DMS79 (cell line): ENCODE results near the gene PLD2.

Experiments used
- DNase-seq: peaks from one replicate; lab custom pipeline; 2025; lab: John Stamatoyannopoulos, UW

The PLD2 gene

DNA sequence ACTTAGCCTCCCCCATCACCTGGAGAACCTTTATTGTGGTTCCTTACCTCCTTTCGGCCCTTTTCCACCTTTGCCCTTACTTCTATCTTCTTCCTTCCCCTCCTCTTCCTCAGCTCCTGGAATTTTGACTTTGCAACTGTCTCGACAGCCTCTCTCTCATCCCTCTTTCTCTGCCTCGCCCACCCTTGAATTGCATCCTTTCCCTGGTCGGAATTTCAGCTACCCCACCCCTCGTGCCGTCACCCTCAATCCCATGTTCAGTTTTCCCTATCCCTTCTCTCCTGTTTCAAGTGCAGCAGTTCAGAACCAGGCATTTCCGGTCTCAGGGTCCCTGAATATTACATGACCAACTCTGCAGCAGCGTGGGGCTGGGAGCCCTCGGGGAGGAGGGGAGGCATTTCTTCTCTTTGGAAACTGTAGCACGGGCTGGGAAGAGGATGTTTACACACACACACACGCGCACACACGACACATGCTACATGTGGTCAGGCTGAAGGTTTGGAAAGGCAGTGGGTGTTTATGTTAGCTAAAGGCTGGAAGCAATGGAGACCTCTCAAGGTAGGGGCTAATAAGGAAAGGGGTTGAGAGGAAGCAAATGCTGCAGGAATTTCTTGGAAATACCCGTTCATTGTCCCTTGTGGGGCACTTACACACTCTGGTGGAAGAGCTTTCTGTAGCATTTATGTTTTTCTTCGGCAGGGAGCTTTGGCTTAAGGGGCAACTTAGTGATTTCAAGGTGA lies 27.2 kb downstream of the PLD2 start:
- peak; percentile 6 for DNase-seq

DNA sequence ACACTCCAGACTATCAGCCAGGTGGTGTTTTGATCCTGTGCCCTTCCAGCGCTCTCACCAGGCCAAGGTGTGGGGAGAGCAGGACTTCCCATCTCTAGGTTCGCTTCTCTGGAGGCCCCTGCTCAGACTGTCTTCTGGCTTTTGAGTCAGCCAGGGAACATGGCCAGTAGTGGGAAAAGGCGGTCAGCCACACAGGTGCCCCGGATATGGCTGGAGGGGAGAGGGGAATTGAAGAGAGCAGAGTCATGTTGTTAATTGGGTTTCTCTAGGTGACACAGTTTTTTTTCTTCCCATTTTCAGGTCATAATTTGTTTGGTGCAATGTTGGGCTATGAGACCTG lies 27.7 kb downstream of the PLD2 start:
- no peak for DNase-seq

DNA sequence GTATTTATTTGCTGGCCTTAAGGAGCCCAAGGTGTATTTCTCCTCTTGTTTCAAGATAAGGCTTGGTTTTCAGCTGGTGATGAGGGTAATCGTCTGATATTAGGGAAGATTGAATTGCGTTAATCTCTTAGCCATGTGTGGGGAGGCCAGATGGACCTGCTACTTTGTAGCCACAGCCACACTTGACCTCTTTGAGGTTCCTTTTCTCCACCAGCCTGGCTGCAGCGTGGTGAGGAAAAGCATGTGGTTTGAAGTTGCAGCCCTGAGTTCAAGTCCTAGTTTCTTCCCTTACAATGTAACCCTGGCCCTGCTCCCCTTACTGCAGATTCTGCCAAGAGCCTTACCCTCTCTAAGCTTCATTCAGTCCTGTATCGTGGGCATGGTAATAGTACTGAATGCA lies 29.3 kb downstream of the PLD2 start:
- no peak for DNase-seq

DNA sequence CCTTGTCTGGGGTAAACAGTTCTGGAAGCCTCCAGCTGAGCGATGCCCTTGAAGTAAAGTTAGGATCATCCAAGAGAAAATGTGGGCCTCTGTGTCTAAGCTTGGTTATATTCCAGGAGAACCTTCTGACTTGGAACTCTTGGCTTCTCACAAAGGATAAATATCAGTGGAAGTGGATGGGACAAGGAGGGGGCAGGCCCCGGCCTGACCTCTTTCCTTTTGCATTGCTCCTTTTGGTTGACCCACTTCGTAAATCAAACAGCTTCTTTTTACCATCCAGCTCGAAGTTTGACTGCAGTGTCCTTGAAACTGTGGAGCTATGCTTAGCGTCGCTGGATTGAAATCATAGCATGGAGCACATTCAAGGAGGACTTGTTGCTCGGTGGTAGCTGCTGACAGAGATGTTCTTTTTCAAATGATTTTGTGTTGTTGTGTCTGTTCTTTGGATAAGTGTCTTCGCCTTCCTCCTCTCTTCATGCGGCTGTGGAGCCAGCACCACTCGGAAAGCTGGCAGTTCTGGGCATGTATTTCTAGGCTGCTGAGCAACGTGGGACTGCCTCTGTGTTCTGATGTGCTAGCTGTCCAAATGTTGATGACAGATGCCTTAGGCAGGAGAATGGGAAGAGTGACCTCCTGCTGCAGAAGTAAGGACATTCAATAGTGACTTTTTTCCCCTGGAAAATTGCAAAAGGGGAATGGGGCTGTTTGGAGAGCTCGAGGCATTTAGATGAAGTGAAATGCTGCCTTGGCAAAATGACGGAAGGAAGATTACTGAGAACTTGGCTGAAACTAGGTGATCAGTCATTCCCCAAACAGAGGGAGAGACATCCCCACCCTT lies 30.7 kb downstream of the PLD2 start:
- DNase-seq, result no peak

DNA sequence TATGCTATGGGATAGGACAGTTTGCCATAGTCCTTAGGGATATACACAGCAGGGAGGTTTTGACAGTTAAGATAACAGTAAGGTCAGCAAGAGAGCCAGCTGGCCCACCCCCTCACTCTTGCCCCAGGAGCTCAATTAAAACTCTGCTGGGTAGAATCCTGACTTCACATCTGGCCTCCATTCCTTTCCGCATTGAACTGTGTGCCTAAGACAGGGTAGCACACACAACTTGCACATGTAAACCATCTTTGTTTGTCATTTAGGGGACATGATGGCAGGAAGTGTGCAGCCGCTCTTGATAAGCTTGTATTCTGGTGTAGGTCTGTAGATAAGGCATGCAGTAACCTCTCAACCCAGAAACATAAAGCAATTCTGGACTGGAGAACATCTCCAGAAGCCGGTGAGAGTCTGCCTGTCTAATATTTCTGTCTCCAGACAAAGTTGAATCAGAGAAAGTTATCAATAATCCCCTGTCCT lies 31.4 kb downstream of the PLD2 start:
- no peak for DNase-seq

DNA sequence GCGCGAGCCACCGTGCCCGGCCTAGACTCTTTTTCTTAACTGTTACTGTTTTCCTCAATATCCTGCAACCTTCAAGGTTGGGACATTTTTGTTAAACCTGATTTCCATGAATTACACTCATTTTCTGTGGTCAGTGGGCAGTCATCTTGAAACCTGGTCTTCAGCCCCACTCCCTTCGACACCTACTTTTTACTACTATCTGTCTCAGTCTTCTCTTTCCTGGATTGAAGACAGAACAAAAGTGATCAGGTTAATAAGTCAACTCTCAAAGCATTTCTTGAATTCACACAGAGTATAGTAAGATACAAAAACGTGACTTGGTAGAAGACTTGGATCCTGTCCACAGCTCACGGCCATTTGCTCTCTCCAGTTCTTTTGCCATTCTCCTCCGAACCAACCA lies 32.3 kb downstream of the PLD2 start:
- DNase-seq, result no peak

DNA sequence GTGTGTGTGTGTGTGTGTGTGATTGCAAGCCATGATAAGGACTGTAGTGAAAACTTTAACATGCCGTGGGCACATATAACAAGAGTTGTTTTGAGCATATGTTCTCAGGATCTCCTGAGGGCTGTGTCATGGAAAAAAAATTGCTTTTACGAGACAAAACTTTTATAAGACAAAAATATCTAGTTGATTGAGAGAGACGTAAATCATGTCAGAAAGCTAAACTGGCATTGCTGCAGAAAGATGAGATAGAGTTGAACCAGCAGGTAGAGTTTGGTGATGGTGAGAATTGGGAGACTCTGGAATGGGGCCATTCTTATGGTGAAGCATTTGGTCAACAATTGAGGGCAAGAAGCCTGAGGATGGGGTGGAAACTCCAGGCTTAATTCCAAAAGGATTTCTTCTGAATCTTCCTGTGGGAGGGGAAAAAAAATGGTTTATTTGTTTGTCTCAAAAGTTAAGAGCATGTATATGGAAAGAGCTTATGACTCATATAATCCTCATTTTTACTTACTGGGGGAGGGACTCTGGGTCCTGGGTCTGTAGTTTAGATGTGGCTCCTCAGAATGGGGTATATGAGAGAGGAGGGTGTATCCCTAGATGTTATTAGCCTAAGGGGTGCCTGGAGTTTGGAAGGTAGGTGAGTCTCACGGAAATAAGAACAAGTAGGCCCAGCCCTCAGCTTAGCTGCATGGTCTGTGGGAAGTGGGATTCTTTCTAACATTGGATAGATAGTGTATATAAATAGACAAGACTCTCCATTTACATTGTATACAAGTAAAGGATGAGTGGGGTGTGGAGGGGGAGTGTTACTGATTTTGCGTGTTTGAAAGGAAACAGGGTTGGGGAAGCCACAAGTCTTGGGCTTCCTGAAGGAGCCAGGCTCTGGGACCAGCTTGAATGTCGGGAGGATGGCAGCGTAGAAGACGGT lies 33.3 kb downstream of the PLD2 start:
- no peak for DNase-seq

DNA sequence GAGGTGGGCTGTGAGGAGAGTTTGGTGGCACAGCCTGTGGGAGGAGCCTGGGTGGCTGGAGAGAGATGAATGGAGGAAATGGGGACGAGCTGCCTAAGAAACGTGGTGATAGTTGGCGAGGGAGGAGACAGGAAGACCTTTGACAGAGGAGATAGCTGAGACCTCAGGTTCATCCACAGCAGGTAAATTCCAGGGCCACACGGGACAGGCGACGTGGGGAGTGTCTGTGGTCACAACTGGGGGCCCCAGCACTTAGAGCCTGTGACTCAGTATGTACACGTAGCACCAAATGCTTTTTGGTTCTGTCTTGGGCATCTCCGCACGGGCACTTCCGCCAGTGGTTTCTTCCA lies 33.9 kb downstream of the PLD2 start:
- DNase-seq, result no peak

DNA sequence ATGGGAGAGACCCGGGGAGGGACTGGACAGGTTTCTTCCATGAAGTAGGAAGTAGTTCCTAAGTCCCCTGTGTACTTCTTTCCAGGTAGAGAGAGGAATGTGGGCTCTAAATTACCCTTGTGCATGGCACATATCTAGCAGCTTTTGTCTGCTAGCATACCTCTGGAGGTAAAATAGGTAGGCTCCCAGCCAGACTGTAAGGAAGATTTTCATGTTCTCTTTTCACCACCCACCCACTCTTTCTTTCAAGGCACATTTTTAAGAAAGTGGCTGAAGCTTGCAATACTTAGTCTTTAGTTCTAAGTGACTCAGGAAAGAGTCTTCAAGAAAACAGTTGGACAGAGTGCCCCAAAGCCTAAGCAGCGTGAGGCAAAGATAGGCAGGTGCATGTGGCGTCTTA lies 35.4 kb downstream of the PLD2 start:
- no peak for DNase-seq

DNA sequence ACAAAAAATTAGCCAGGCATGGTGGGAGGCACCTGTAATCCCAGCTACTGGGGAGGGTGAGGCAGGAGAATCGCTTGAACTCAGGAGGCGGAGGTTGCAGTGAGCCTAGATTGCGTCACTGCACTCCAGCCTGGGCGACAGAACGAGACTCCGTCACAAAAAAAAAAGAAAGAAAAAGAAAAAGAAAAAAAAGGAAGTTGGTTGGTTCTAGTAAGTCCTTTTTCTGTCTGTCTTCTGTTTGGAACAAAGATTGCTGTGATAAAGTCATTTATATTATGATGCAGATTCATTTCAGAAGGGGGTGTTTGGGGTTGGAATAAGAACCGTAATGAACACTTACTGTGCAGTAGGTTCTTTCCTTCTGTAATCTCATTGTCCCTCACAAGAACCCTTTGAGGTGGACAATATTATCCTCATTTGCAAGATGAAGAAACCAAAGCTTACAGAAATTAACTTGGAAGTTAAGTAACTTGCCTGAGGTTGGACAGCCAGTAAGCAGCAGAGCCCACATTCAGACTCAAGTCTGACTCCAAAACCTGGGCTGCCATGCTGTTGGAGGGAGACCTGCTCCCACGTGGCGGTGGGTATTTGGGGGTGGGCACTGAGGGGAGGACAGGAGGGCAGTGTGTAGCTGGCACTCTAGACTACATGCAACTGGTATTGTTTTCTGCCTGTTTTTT lies 36.5 kb downstream of the PLD2 start:
- no peak for DNase-seq

DNA sequence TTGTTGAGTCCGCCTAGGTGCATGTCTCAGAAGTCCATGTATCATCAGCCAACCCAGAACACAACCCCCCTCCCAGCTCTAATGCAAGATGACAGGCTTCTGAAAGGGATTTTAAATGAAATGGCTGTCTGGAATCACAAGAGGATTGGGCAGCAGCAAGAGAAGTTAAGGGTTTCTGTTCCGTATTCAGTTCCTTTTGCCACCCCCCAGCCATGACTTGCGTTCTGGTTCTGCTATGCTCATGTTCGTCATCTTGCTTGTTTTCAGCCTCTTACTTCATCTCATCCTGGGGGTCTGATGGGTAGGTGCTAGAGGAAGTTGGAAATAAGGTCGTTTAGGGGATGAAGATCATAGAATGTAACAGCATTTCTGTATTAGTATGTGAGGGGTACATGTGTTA lies 38.2 kb downstream of the PLD2 start:
- DNase-seq, result no peak

DNA sequence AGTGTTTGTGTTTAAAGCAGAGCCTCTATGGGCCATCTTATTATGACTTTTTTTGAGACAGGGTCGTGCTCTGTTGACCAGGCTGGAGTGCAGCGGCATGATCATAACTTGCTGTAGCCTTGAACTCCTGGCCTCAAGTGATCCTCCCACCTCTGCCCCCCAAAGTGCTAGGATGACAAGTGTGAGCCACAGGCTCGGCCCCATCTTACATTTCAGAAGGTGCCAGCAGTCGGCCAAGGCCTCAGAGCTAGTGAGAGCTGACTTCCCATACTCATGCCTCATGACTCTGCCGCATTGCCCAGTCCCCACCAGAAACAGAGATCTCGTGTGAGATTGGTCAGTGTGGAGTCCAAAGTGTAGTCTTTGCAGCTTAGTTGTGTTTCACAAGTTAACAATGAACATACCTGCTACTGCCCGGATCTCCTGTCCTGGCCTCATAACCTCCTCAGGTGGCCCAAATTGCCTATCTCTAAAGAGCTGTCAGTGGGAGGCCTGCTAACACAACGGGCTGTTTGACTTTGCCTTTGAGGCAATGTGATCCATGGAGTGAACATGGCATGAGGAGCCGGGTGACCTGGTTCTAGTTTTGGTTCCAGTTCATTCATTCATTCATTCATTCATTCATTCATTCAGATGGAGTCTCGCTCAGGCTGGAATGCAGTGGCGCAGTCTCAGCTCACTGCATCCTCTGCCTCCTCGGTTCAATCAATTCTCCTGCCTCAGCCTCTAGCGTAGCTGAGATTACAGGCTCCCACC lies 39.9 kb downstream of the PLD2 start:
- DNase-seq, result no peak

DNA sequence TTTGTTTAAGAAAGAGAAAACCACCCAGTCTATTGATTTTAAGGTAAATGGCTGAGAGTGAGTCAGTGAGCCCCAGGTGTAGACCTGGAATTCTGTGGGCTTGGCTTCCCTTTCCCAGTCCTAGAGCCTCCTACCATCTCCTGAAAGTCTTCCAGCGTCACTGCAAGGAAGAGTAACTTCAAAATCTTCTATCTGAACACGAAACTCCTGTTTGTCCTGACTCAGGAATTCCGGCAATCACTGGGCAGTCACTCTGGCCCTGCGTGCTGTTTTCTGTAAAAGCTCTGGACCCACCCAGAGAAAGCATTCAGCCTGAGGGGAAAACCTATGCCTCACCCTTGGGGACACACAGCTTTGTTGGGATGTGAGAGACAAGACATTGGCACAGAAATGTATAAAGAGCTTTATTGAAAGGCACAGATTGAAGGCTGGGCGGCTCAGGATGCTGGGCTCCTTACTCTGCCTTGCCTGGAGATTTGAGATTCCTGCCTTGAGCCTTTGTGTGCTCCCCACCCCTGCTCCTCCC lies 42.1 kb downstream of the PLD2 start:
- no peak for DNase-seq

DNA sequence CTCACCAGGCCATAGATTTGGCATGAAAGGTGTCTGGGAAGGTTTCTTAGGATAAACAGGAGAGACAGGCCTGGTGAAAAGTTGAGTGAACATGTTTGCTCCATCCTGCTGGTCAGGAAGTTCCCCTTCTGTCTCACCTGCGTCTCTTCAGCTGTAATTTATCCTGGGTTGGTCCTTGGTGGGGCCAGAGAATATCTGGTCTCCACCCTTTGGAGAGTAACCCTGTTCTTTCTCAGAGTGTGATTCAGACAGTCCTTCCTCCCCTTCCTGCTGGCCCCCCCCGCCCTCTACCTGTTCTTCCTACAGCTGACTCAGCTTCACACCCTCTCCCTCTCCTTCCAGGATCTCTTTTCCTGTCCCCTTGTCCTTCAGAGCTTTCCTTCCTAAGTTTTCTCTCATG lies 43.3 kb downstream of the PLD2 start:
- DNase-seq, result no peak

DNA sequence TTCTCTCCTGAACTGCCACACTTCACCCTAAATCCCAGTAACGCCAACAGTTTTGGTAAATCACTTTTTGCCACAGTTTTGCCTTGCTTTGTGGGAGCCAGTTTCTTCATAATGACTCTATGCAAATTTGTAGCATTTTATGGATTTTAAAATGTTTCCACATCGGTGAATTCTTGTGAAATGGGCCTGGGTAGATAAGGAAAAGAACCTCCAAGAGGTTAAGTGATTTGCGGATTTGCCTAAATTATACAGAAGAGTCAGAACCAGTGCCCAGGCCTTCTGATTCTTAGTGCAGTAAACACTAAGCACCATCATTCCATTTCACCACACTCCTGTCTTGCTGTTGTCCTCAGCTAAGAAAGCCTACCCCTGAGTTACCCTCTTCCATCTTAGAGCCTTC lies 44.1 kb downstream of the PLD2 start:
- no peak for DNase-seq

DNA sequence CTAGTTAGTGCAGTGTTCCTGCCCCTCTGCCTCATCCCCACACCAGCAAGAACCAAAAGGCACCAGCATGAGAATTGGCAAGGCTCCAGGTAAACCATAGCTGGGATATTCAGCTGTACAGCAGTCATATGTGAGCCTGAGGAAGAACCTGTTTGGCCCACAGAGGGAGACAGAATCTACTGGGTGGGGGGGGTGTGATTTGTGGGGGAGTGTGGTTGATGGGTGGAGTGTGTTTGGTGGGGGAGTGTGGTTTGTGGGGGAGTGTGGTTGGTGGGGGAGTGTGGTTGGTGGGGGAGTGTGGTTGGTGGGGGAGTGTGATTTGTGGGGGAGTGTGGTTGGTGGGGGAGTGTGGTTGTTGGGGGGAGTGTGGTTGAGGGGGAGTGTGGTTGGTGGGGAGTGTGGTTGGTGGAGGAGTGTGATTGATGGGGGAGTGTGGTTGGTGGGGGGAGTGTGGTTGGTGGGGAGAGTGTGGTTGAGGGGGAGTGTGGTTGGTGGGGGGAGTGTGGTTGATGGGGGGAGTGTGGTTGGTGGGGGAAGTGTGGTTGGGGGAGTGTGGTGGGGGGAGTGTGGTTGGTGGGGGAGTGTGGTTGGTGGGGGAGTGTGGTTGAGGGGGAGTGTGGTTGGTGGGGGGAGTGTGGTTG lies 45.7 kb downstream of the PLD2 start:
- no peak for DNase-seq

DNA sequence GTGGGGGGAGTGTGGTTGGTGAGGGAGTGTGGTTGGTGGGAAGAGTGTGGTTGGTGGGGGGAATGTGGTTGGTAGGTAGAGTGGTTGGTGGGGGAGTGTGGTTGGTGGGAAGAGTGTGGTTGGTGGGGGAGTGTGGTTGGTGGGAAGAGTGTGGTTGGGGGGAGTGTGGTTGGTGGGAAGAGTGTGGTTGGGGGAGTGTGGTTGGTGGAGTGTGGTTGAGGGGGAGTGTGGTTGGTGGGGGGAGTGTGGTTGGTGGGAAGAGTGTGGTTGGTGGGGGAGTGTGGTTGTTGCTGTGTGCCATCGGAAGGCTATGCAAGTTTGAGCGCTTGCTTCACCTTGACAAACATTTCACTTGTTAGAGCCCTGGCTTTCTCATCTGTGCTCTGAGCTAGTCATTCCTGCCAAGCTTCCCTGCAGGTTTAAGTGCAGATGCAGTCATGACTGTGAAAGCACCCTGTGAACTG lies 46.3 kb downstream of the PLD2 start:
- DNase-seq, result peak; percentile 25

DNA sequence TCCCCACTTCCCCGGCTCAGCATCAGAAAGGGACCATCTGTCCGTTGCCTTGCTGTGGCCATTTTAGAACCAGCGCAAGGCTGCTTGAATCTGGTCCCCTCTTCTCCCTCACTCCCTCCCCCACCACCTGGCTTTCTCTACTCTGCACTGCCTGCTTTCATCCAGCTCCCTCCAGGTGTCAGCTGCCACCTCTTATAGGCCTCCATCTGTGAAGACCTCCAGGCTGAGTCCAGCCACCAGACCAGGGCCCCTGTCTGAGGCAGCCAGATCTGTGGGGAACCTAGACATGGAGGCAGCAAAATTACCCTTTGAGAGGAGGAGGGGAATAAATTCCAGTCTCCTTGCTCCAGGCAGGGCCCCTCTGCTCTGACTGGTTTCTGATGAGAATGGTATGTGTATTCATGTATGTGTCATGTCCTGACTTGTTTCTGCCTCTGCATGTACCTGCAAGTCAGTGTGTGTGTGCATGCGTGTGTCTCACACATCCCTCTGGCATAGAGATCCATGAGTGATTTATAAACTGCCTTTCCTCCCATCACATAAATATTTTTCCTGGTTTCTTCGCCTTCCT lies 47.2 kb downstream of the PLD2 start:
- DNase-seq, result peak; percentile 88

DNA sequence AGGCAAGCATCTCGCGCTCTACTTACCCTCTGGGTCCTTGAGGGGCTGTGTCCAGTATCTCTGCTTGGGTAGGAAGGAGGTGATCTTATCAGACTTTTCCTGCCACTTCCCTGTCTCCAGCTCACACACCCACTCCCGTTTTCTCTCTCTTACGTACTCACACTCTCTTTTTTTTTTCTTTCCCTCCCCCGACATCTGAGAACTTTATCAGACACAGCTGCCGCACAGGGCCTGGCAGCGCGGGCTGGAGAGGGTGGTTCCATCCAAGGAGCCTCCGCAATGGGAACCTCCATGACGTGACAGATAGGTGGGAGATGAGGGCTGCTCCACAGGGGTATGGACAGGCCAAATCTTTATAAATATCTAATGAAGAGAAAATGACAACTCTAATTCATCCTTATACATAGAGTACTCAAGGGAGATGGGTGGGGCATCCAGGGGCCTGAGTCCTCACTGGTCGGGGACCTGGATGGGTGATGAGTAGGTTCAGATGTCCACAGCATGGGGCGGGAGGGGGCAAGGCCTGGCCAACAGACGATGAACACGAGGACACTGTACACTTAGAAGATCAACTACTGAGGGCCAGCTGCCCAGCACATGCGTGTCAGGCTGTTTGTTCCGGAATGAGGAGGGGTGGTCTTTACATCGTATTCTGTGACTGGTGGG lies 49.5 kb downstream of the PLD2 start:
- no peak for DNase-seq

DNA sequence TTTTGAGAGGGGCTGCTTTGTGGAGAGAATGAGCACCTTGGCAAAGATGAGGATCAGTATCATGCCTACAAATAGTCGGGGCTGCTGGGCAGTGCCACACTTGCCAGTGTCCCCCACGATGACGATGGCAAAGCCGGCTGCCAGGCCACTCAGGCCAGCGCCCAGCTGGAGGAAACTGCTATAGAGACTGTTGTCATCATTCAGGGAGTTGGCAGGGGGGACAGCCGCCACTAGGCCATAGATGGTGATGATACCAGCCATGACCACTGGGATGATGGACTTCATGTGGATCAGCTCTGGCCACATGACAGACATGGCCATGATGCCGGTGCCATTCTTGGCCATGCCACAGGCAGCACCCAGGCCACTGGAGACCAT lies 50.0 kb downstream of the PLD2 start:
- DNase-seq, result no peak
